ENCODE results near the gene TOP3B.
"Not testable (repeated sequence)": the region's sequence is repeated elsewhere in the genome, so short reads cannot be mapped to it uniquely, and the experiment has no call there.

TOP3B gene

GRCh38 chr22:21921184-21921721 lies 61.3 kb downstream of the TOP3B start:
- no peak for DNase-seq

- DNase-seq, result no peak
Observed at GRCh38 chr22:21920341-21921183, 62.0 kb downstream of the TOP3B start.

- DNase-seq, result no peak
Observed at GRCh38 chr22:21919526-21920307, 62.9 kb downstream of the TOP3B start.

GRCh38 chr22:21918466-21919185 lies 64.0 kb downstream of the TOP3B start:
- no peak for DNase-seq

- DNase-seq, result no peak
Observed at GRCh38 chr22:21917959-21918261, 64.7 kb downstream of the TOP3B start.

GRCh38 chr22:21917181-21917958 lies 65.2 kb downstream of the TOP3B start:
- no peak for DNase-seq

GRCh38 chr22:21916309-21916918 lies 66.2 kb downstream of the TOP3B start:
- DNase-seq, result no peak

GRCh38 chr22:21915624-21916308 lies 66.8 kb downstream of the TOP3B start:
- DNase-seq, result no peak

GRCh38 chr22:21914033-21914642 lies 68.4 kb downstream of the TOP3B start:
- DNase-seq, result not testable (repeated sequence)

GRCh38 chr22:21910367-21910766 lies 72.2 kb downstream of the TOP3B start:
- DNase-seq, result not testable (repeated sequence)

- no peak for DNase-seq
Observed at GRCh38 chr22:21909871-21910270, 72.7 kb downstream of the TOP3B start.

- DNase-seq, result no peak
Observed at GRCh38 chr22:21907638-21908522, 74.7 kb downstream of the TOP3B start.

All from KG1 (cell line).